Activated CD4-positive, alpha-beta memory T cell treated with anti-CD3 and anti-CD28 coated beads for 36 hours (primary cell): ENCODE results near the gene TOR1B. TPM values are rescaled to one million over a fixed set of nuclear protein-coding genes. Genes with fewer than 3 reads are reported as not detected.
A peak's percentile ranks its signal among the peaks of the same experiment; 100 is the strongest.

ENCODE experiments used
- CTCF ChIA-PET: fragments of 350-600 bp; sonication (Branson Sonifier 250); formaldehyde crosslinking; loops from one replicate; lab custom pipeline; 2021; ENCODE audit warnings: antibody characterized with exemption, inconsistent platforms; lab: Charles Lee
- POLR2A ChIA-PET: fragments of 350-600 bp; sonication (Branson Sonifier 250); formaldehyde crosslinking; loops from one replicate; lab custom pipeline; 2021; ENCODE audit warnings: antibody characterized with exemption; lab: Charles Lee
- DNase-seq: peaks from one replicate; pipeline ENCODE4 v3.0.0-alpha.2; 2020
- H3K27ac Mint-ChIP-seq: one replicate; pipeline ENCODE4 v1.8.0; 2021; ENCODE audit warnings: mixed read lengths
- H3K27me3 Mint-ChIP-seq: one replicate; pipeline ENCODE4 v1.8.0; 2021; ENCODE audit warnings: mixed read lengths
- H3K36me3 Mint-ChIP-seq: one replicate; pipeline ENCODE4 v1.8.0; 2021; ENCODE audit warnings: mixed read lengths
- H3K4me1 Mint-ChIP-seq: one replicate; pipeline ENCODE4 v1.8.0; 2021; ENCODE audit warnings: low read depth, mixed read lengths
- H3K4me3 Mint-ChIP-seq: one replicate; pipeline ENCODE4 v1.8.0; 2021; ENCODE audit warnings: mild to moderate bottlenecking, mixed read lengths
- H3K9me3 Mint-ChIP-seq: one replicate; pipeline ENCODE4 v1.8.0; 2021; ENCODE audit warnings: mixed read lengths
- intact Hi-C: fragments of 100-400 bp; cut with micrococcal nuclease; formaldehyde crosslinking; loops from one replicate; pipeline ENCODE4 v1.15.1; 2023
- total RNA-seq, 2 experiments: library from RNA; stranded (reverse); gene quantifications; one replicate each; pipeline ENCODE4 v1.2.3, GENCODE V29; 2021

TOR1B gene
- total RNA-seq, 2 experiments from 2014 or later: 20.6 to 23.0 TPM

DNA sequence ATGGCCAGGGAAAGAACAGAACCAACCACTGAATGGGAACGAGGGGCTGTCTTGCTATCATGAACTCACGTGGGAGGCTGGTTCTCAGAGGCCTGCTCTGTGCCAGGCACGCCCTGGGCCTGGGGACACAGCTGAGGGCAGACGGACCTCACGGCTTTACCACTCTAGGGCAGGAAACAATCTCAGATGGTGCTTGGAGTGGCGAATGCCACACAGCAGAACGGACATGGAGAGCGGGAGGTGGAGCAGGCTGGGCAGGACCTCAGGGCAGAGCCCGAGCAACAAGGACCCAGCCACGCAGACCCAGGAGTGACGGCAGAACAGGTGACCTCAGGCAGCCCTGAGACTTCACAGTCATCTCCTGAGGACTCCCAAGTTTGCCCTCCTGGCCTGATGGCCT lies 12.3 kb downstream of the TOR1B start:
- DNase-seq: no peak
- ChIA-PET CTCF (no interaction called here), POLR2A (no interaction called here)
- Mint-ChIP-seq H3K9me3 (no peaks in the 10 kb centered on the region), H3K27me3 (no peaks in the 10 kb centered on the region), H3K36me3 (peaks cover 37% of the 10 kb centered on the region), H3K4me1 (peaks cover 13% of the 10 kb centered on the region), H3K4me3 (no peak overlapping the region), H3K27ac (no peak overlapping the region)
- intact Hi-C loops: no loop called here

DNA sequence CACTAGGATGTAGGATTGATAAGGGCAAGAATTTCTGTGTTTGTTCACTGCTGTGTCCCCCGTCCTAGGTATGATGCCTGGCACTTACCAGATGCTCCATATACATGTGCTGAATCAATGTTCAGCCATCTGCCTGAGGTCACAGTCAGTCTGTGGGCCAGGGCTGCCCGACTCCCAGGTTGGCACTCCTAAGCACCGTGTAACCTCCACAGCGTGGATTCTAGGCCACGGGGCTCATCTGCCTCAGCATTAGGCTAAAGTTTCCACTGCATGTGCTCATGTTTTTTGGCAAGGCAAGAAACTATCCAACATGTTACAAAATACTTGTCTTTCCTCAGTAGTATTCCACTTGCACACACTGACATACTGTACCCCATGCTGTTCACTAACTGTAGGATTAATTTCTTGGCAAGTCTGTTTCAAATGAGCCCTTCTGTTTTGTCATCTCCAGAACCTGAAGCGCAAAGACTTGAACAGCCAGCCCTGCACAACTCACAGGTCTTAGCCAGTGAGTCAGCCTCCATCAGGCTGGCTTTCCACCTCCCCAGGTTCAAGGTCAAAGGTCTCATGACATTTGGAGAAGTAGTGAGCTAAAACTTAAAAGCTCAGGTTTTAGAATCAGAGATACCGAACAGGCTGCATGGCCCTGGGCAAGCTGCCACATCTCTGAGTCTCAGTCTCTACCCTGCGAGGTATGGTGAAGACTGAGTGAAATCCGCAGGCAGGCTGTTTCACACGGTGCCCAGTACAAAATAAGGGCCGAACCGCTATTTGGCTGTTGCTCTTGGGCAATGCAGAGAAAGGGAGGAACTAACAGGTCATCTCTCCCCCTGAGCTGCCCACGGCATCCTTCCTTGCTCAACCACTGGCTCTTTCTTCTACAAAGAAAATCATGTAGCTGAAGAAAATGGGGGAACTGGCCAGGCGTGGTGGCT lies 13.8 kb downstream of the TOR1B start:
- Mint-ChIP-seq H3K27ac (no peak overlapping the region), H3K36me3 (peaks cover 34% of the 10 kb centered on the region), H3K27me3 (no peaks in the 10 kb centered on the region), H3K9me3 (no peaks in the 10 kb centered on the region), H3K4me1 (peaks cover 4% of the 10 kb centered on the region), H3K4me3 (no peak overlapping the region)
- CTCF ChIA-PET: no interaction called here
- POLR2A ChIA-PET: no interaction called here
- intact Hi-C loops: no loop called here
- DNase-seq: no peak

GRCh38 chr9:129822898-129823541 lies 20.0 kb downstream of the TOR1B start:
- POLR2A ChIA-PET: no interaction called here
- CTCF ChIA-PET: no interaction called here
- intact Hi-C loops: loop anchor here (5.0 to 10.0 kb wide), 2 partner anchors 39 to 892 kb away; no protein-coding TSS in a partner anchor
- Mint-ChIP-seq H3K4me1 (peaks cover 13% of the 10 kb centered on the region), H3K27me3 (no peaks in the 10 kb centered on the region), H3K36me3 (peaks cover 24% of the 10 kb centered on the region), H3K9me3 (no peaks in the 10 kb centered on the region), H3K27ac (peak overlapping the region; percentile 73), H3K4me3 (peak overlapping the region; percentile 81)
- DNase-seq: peak; percentile 45

DNA sequence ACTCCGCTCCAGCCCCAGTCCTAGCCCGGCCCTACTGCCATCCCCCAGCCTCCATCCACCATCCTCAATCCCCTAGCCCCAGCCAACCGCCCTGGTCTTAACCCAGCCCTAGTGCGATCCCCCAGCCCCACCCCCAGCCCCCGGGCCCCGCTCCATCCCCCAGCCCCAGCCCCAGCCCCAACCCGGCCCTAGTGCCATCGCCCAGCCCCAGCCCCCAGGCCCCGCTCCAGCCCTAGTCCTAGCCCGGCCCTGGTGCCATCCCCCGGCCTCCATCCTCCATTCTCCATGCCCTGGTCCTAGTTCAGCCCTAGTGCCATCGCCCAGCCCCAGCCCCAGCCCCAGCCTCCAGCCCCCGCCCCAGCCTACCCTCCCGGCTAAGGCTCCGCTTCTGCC lies 20.6 kb downstream of the TOR1B start:
- DNase-seq: peak; percentile 16
- H3K27me3 Mint-ChIP-seq: no peaks in the 10 kb centered on the region
- CTCF ChIA-PET: no interaction called here

DNA sequence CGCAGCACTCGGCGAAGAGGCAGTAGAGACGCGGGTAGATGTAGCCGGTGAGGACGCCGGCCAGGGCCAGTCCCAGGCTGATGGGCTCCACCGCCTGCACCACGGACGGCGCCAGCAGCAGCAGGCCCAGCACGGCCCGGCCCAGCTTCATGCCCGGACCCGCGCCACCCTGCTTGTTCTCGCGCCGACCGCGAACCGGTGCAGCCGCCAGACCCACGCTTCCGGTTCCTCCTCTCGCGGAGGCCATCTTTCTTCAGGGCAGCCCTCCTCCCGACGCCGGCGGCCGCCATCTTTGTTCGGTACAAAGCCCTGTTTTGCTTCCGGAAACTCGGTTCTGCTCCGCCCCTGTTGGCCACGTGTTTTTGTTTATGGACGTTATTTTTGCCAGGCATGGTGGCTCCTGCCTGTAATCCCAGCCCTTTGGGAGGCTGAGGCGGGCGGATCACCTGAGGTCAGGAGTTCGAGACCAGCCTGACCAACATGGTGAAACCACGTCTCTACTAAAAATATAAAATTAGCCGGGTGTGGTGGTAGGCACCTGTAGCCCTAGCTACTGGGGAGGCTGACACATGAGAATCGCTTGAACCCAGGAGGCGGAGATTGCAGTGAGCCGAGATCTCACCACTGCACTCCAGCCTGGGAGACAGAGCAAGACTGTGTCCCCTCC lies 21.1 kb downstream of the TOR1B start, which contains the start of gene TOR1A:
TSS of gene TOR1A (minus strand) at position 202 of the 667 bp plus-strand sequence. CDS start at position 151, 51 bp downstream.
- CTCF ChIA-PET: no interaction called here

More for the DNA sequence above, 20.6 kb downstream of the TOR1B start:
- POLR2A ChIA-PET: interaction anchor here (1.0 kb wide), 1 partner anchor 20 kb away, joined by 4 read pairs; the partner anchor contains the start of gene TOR1B
- intact Hi-C loops: loop anchor here (5.0 to 10.0 kb wide), 2 partner anchors 39 to 891 kb away; no protein-coding TSS in a partner anchor
- H3K4me3 Mint-ChIP-seq: peak overlapping the region; percentile 81
- no peaks in the 10 kb centered on the region for H3K9me3 Mint-ChIP-seq
- peak overlapping the region; percentile 80 for H3K27ac Mint-ChIP-seq
- peaks cover 13% of the 10 kb centered on the region for H3K4me1 Mint-ChIP-seq
- H3K36me3 Mint-ChIP-seq: peaks cover 23% of the 10 kb centered on the region

GRCh38 chr9:129826344-129826743 lies 23.4 kb downstream of the TOR1B start:
- Mint-ChIP-seq H3K27me3 (no peaks in the 10 kb centered on the region), H3K9me3 (no peaks in the 10 kb centered on the region), H3K36me3 (peaks cover 34% of the 10 kb centered on the region), H3K4me1 (peaks cover 13% of the 10 kb centered on the region), H3K4me3 (no peak overlapping the region), H3K27ac (no peak overlapping the region)
- intact Hi-C loops: loop anchor here (10.0 kb wide), 1 partner anchor 888 kb away; no protein-coding TSS in a partner anchor
- POLR2A ChIA-PET: interaction anchor here (1.2 kb wide), 1 partner anchor 14 kb away, joined by 4 read pairs; no protein-coding TSS in a partner anchor
- DNase-seq: no peak
- CTCF ChIA-PET: no interaction called here

More for the DNA sequence above, 21.1 kb downstream of the TOR1B start, which contains the start of gene TOR1A:
- intact Hi-C loops: loop anchor here (1.0 to 10.0 kb wide), 4 partner anchors 11 to 891 kb away; partner anchors contain the start of genes C9orf78, TOR1B and USP20
- POLR2A ChIA-PET: interaction anchor here (1.0 to 1.5 kb wide), 2 partner anchors 10 to 21 kb away, joined by 3 to 4 read pairs; partner anchors contain the start of gene TOR1B
- Mint-ChIP-seq H3K36me3 (peaks cover 22% of the 10 kb centered on the region), H3K4me3 (peak within 1 kb of the TSS; percentile 81), H3K27ac (peak within 1 kb of the TSS; percentile 80), H3K27me3 (no peaks in the 10 kb centered on the region), H3K9me3 (no peaks in the 10 kb centered on the region), H3K4me1 (peaks cover 13% of the 10 kb centered on the region)
- peak; percentile 96 for DNase-seq

DNA sequence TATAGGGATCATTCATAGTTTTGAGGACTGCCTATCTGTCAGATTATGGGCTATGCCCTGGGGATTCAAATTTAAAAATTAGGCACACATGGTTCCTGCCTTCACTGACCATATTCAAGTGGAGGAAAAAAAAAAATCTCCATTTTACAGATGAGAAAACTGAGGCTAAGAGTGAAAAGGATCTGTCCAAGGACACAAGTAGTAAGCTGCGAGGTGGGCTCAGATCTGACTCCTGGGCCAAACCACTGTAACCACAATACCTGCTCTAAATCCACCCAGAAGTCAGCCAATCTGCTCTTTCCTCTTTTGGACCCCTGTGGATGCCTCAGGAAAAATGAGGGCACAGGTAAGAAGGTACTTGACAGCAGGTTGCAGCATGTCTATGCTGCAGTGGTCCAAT lies 23.8 kb downstream of the TOR1B start:
- Mint-ChIP-seq H3K9me3 (no peaks in the 10 kb centered on the region), H3K36me3 (peaks cover 36% of the 10 kb centered on the region)
- CTCF ChIA-PET: no interaction called here

DNA sequence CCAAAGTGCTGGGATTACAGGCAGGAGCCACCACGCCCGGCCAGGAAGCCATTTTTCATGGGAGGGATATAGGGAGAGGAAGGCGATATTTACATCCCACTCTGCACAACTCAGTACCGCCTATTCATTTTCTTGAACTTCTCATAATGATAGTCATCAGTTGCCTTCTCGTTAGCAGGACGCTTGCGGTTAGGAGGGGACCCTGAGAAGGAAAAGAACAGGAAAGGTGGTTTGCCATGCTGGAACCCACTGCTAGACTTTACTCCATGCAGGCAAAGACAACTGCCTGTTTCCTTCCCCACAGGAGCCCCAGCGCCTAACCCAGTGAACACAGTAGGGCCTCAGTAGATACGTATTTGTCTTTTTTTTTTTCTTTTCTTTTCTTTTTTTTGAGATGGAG lies 25.1 kb downstream of the TOR1B start:
- POLR2A ChIA-PET: no interaction called here
- Mint-ChIP-seq H3K36me3 (peaks cover 31% of the 10 kb centered on the region), H3K4me1 (peaks cover 4% of the 10 kb centered on the region), H3K27me3 (no peaks in the 10 kb centered on the region), H3K27ac (peak overlapping the region; percentile 13), H3K9me3 (no peaks in the 10 kb centered on the region), H3K4me3 (no peak overlapping the region)
- CTCF ChIA-PET: no interaction called here
- intact Hi-C loops: loop anchor here (10.0 kb wide), 1 partner anchor 887 kb away; no protein-coding TSS in a partner anchor
- no peak for DNase-seq

More for the DNA sequence above, 23.8 kb downstream of the TOR1B start:
- Mint-ChIP-seq H3K4me3 (no peak overlapping the region), H3K27ac (no peak overlapping the region), H3K27me3 (no peaks in the 10 kb centered on the region), H3K4me1 (peaks cover 13% of the 10 kb centered on the region)
- intact Hi-C loops: loop anchor here (10.0 kb wide), 1 partner anchor 888 kb away; no protein-coding TSS in a partner anchor
- POLR2A ChIA-PET: interaction anchor here (1.2 kb wide), 1 partner anchor 15 kb away, joined by 4 read pairs; no protein-coding TSS in a partner anchor
- no peak for DNase-seq

DNA sequence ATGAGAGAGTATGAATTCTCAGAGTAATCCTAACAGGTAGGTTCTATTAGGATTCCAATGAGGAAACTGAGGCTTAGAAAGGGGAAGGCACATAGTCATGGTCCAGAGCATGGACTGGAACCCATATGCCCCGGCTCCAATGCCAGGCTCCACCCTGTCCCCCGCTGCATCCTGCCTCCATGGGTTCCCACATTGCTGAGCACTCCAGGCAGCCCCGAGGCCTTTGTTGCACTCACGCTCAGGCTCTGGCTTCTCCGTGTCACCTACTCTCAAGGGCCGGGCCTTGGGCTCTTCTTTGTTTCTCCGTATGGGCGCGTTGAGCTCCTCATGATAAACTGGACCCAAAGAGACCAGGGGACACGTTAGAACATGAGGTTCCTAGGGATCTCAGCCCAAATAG lies 26.0 kb downstream of the TOR1B start:
- Mint-ChIP-seq H3K36me3 (peaks cover 35% of the 10 kb centered on the region), H3K9me3 (no peaks in the 10 kb centered on the region), H3K27ac (no peak overlapping the region), H3K4me1 (peaks cover 12% of the 10 kb centered on the region), H3K4me3 (no peak overlapping the region), H3K27me3 (no peaks in the 10 kb centered on the region)
- no peak for DNase-seq
- ChIA-PET POLR2A (no interaction called here), CTCF (interaction anchor here (0.6 kb wide), 1 partner anchor 271 kb away, joined by 3 read pairs; no protein-coding TSS in a partner anchor)
- intact Hi-C loops: loop anchor here (10.0 kb wide), 1 partner anchor 886 kb away; no protein-coding TSS in a partner anchor

- Mint-ChIP-seq H3K4me3 (peak overlapping the region; percentile 98), H3K27me3 (no peaks in the 10 kb centered on the region), H3K9me3 (no peaks in the 10 kb centered on the region), H3K27ac (peak overlapping the region; percentile 14), H3K4me1 (peaks cover 33% of the 10 kb centered on the region), H3K36me3 (peaks cover 34% of the 10 kb centered on the region)
- POLR2A ChIA-PET: interaction anchor here (0.7 kb wide), 1 partner anchor 201 kb away, joined by 4 read pairs; no protein-coding TSS in a partner anchor
- no peak for DNase-seq
- CTCF ChIA-PET: no interaction called here
- intact Hi-C loops: no loop called here
Observed at GRCh38 chr9:129832982-129833381, 30.0 kb downstream of the TOR1B start.
